Loucy (cell line): ENCODE data around the gene EGFLAM.

ENCODE experiments used
- EZH2phosphoT487 ChIP-seq: fragments of 200-600 bp; IDR thresholded peaks from 2 replicates; pipeline ENCODE4 v1.6.1; 2018; ENCODE audit warnings: antibody characterized with exemption, mild to moderate bottlenecking, moderate library complexity, borderline replicate concordance
- TF ChIP-seq, protein P1 (sequence below): fragments of 200-600 bp; sonication (generic); conservative IDR thresholded peaks from 2 replicates; pipeline ENCODE4 v1.5.1; 2014; ENCODE audit warnings: mild to moderate bottlenecking, antibody characterized with exemption, low read length

DNA sequence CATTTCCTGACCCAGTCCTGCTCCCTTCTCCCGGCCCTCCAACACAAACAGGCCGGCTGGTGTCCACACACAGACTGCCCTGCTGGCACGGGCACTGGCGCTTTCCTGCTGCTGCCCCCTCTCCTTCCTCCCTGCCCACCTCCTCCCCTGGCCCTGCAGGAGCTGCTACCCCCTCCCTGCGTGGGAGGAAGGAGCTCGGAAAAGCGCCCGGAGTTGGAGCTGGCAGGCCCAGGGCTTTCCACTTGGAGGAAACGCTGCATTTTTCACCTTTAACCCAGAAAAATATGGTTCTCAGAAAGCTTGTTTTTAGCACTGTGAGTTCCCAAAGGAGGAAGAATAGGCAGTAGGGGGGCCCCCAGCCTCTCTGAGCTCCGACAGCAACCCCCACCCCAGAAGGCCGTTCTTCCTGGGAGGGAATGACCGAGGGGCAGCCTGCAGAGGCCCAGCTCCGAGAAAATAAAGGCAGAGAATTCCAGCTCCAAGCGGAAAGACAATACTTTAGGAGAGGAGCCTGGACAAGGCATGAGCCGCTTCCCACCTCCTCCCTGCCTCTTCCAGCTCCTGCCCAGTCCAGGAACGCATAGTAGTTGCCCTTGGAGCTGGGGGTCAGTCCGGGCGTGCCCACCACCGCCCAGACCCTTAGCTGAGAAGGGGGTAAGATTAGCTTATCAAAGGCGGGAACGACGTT lies 209.1 kb downstream of the EGFLAM start:
- TF ChIP-seq, protein P1, sequence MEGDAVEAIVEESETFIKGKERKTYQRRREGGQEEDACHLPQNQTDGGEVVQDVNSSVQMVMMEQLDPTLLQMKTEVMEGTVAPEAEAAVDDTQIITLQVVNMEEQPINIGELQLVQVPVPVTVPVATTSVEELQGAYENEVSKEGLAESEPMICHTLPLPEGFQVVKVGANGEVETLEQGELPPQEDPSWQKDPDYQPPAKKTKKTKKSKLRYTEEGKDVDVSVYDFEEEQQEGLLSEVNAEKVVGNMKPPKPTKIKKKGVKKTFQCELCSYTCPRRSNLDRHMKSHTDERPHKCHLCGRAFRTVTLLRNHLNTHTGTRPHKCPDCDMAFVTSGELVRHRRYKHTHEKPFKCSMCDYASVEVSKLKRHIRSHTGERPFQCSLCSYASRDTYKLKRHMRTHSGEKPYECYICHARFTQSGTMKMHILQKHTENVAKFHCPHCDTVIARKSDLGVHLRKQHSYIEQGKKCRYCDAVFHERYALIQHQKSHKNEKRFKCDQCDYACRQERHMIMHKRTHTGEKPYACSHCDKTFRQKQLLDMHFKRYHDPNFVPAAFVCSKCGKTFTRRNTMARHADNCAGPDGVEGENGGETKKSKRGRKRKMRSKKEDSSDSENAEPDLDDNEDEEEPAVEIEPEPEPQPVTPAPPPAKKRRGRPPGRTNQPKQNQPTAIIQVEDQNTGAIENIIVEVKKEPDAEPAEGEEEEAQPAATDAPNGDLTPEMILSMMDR, result no peak
- TF ChIP-seq EZH2phosphoT487, result no peak
